GM18519 (cell line): ENCODE data around the gene LAMC3.
"Not testable (repeated sequence)": the region's sequence is repeated elsewhere in the genome, so short reads cannot be mapped to it uniquely, and the experiment has no call there.

Experiments
- ATAC-seq: cut with Tn5 transposase; IDR thresholded peaks from one replicate; pipeline ENCODE4 v1.9.1; 2021; ENCODE audit warnings: mild to moderate bottlenecking, moderate library complexity; ENCODE audit not compliant: unreplicated experiment, low FRiP score

Gene LAMC3

GRCh38 chr9:131094015-131094414 is 85.0 kb downstream of the LAMC3 start:
- ATAC-seq, result no peak

DNA sequence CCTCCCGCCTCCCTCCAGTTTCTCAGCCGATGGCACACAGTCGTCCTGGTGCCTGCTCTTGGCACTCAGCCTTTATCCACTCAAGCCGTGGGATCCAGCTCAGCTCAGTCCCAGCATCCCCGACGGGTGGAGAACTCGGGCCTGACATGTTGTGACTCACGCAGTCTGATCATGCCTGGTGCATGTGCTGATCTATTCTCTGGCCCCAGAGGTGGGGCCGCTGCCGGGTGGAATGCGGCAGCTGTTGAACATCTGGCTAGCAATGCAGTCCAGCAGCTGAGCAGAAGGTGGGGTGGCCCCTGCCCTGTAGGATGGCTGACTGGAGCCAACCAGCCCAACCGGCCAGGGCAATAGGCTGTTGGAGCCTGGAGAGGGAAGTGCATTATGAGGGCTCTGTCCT is 85.6 kb downstream of the LAMC3 start:
- no peak for ATAC-seq

DNA sequence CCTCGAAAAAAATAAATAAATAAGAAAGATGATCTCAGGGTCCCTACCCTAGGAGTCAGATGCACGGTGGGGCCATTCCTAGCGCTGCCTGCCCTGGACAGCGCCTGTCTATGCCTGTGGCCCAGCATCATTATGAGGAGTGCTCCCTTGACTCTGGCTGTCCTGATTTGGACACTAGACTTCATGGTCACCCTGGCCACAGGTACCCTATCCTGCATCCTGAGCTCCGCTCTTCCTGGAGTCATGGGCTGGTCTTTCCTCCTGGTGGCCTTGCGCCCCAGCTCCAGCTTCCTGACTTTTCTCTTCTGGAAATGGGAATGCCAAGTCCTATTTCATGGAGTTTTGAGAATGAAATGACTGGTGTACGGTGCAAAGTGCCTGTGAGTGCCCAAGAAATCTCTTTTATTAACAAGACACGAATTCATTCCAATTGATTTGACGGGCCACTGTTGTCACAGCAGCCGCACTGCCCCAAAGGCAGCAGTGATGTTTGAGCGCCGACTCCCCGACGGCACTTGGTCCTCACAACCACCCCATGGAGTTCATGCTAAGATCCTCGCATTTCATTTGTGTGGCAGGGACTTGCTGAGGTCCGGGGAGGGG is 86.8 kb downstream of the LAMC3 start:
- ATAC-seq, result no peak

GRCh38 chr9:131096269-131097125 is 87.5 kb downstream of the LAMC3 start, which contains the start of gene AIF1L:
TSS of gene AIF1L (plus strand) at chr9:131096531. CDS start at chr9:131096630, 99 bp downstream.
- ATAC-seq, result no peak

GRCh38 chr9:131097126-131097947 is 88.4 kb downstream of the LAMC3 start:
- no peak for ATAC-seq

DNA sequence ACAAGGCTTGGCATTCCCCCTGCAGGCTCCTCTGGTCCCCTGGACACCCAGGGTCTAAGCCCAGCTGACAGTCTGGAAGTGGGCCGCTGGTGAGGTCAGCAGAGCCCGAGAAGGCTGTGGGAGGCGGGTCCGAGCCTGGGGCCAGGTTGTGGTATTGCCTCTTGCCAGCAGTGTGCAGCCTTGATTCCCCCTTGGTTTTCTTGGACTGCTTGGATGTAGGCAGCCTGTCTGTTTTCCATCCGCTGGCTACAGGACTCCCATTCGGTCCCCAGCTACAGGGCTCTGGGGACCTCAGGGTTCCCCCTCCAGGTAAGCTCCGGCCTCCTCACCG is 88.9 kb downstream of the LAMC3 start:
- no peak for ATAC-seq

DNA sequence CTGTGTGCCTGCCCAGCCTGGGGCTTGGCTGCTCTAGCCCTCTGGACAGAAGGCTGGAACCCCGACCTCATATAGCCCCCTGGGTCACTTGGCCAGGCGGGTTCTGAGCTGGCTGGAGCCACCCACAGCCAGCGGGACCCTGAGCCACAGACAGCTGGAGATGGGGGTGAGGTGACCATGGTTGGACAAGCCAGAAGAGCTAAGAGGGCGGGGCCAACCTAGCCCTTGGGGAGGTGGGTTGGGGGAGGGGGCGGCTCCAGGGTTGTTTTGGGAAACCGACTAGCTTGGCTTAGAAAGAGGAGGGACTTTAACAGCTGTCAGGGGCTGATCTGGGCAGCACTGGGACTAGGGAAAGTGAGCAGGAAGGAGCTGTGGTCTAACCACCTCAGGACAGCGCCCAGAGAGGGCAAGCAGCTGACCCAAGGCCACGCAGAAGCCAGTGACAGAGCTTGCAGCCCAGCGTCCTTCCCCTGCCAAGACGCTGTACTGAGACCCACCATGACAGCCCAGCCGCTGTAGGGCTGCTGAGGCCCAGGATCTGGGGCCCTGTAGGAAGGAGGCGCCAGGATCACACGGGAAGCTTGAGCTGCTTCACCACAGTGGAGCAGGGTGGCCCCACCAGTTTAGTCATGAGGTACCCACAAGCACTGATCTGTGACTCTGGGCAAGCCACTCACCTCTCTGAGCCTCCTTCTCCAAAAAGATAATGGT is 89.6 kb downstream of the LAMC3 start:
- no peak for ATAC-seq

DNA sequence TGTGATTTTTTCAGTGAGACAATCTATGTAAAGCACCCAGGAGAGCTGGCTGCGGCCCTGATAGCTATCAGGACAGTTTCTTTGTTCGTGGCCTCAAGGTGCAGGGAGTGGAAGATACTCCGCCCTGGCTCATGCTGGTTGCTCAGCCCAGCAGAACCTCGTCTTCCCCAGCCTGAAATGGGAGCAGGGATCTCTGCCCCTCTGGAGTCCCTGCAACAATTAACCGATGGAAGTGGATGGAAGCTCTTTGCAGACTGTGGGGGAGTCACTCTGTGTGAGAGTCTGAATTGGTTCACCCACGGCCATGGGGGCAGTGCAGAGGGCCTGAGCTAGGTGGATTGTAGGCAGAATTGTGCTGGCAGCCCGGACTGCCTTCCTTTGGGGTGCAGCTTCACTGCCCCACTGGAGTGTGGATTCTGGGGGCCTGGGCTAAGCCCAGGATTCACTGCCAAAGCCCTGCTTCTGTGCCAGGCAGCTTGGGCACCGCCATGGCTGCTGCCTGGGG is 90.2 kb downstream of the LAMC3 start:
- no peak for ATAC-seq

GRCh38 chr9:131099845-131100244 is 90.9 kb downstream of the LAMC3 start:
- not testable (repeated sequence) for ATAC-seq

GRCh38 chr9:131100445-131100844 is 91.5 kb downstream of the LAMC3 start:
- no peak for ATAC-seq

- no peak for ATAC-seq
Observed at GRCh38 chr9:131101207-131101964, 92.4 kb downstream of the LAMC3 start.

- no peak for ATAC-seq
Observed at GRCh38 chr9:131103024-131103423, 94.0 kb downstream of the LAMC3 start.

DNA sequence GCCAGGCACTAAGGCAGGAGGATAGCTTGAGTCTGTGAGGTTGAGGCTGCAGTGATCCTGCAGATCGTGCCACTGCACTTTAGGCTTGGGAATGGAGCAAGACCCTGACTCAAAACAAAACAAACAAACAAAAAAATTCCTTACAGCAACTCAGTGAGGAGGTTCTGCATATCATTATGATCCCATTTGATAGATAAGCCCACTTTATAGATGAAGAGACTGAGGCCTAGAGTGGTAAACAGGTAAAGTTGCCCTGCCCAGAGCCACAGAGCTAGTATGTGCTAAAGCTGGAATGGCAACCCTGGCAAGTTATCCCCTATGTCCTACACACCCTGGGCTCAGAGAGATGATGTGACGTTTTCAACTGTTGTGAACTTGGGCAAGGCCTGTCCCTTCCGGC is 94.6 kb downstream of the LAMC3 start:
- no peak for ATAC-seq

- no peak for ATAC-seq
Observed at GRCh38 chr9:131104016-131104740, 95.2 kb downstream of the LAMC3 start.

GRCh38 chr9:131105952-131106351 is 97.0 kb downstream of the LAMC3 start:
- no peak for ATAC-seq

GRCh38 chr9:131107760-131108159 is 98.8 kb downstream of the LAMC3 start:
- ATAC-seq, result no peak

GRCh38 chr9:131111186-131111853 is 102.3 kb downstream of the LAMC3 start:
- ATAC-seq, result no peak

DNA sequence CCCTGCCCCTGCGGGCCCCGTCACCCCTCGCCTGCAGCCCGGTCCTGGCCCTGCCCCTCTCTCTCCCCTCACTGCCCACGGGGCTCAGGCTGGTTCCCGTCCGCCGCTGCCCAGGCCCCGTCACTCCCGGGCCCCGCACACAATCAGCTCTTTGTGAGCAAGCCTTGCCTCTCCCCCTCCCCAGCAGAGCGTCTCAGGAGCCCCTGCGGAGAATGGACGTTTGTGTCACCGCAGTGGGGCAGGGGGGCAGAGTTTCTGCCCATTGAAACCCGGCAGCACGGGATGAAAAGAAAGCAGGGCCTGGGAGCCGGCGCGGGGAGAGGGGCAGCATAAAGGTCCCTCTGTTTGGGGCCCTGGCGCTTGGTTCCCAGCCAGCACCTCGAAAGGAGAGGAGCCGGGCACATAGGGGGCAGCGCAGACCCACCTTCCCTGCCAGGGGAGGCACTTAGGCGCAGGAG is 102.9 kb downstream of the LAMC3 start:
- ATAC-seq, result no peak
